NB4 (cell line): ENCODE results near the gene CAPZA3.

Source experiments
- DNase-seq: peaks from one replicate; pipeline ENCODE4 v3.0.0; 2010; ENCODE audit warnings: low read depth
- H3K4me3 ChIP-seq: one replicate; pipeline ENCODE4 v1.5.1; 2011; ENCODE audit warnings: mild to moderate bottlenecking, low read depth, low read length, moderate library complexity
- CTCF ChIP-seq: IDR thresholded peaks from one replicate; pipeline ENCODE4 v1.5.1; 2012; ENCODE audit warnings: low read depth, low read length
- MAX ChIP-seq: IDR thresholded peaks from 2 replicates; pipeline ENCODE4 v1.6.1; 2011; ENCODE audit warnings: low read depth, low read length
- MYC ChIP-seq: IDR thresholded peaks from 2 replicates; pipeline ENCODE4 v1.6.1; 2011; ENCODE audit warnings: low read depth, low read length
- POLR2A ChIP-seq: IDR thresholded peaks from 2 replicates; pipeline ENCODE4 v1.6.1; 2011; ENCODE audit warnings: mild to moderate bottlenecking; ENCODE audit not compliant: insufficient read length; ENCODE audit errors: extremely low read depth

CAPZA3 gene

GRCh38 chr12:18750085-18750484 is 12.2 kb downstream of the CAPZA3 start:
- TF ChIP-seq MYC (no peak), POLR2A (no peak), CTCF (no peak), MAX (no peak)
- DNase-seq: no peak
- H3K4me3 ChIP-seq: no peak overlapping the region

GRCh38 chr12:18751866-18752265 is 13.9 kb downstream of the CAPZA3 start:
- H3K4me3 ChIP-seq: no peak overlapping the region
- no peak for DNase-seq
- TF ChIP-seq POLR2A: no peak
- no peak for TF ChIP-seq MYC
- no peak for TF ChIP-seq CTCF
- TF ChIP-seq MAX: no peak

- DNase-seq: no peak
- no peak overlapping the region for H3K4me3 ChIP-seq
- TF ChIP-seq CTCF: no peak
These were observed 14.5 kb downstream of the CAPZA3 start for GRCh38 chr12:18752280-18752920.

GRCh38 chr12:18752947-18753346 is 15.0 kb downstream of the CAPZA3 start:
- no peak overlapping the region for H3K4me3 ChIP-seq
- DNase-seq: no peak
- TF ChIP-seq CTCF (no peak), POLR2A (no peak), MYC (no peak), MAX (no peak)

- no peak for DNase-seq
- H3K4me3 ChIP-seq: no peak overlapping the region
- TF ChIP-seq MYC: no peak
These were observed 15.7 kb downstream of the CAPZA3 start for GRCh38 chr12:18753481-18754123.

- no peak overlapping the region for H3K4me3 ChIP-seq
- TF ChIP-seq CTCF: no peak
- TF ChIP-seq MAX: no peak
- TF ChIP-seq MYC: no peak
- TF ChIP-seq POLR2A: no peak
- DNase-seq: no peak
These were observed 16.3 kb downstream of the CAPZA3 start for GRCh38 chr12:18754124-18754707.
